Keratinocyte (primary cell): ENCODE measurements around the gene CEP43. TPM values are rescaled to one million over a fixed set of nuclear protein-coding genes. Genes with fewer than 3 reads are reported as not detected.

Experiments used
- DNase-seq: peaks from one replicate; pipeline ENCODE4 v3.0.0-alpha.2; 2011; ENCODE audit warnings: low read depth, missing footprints, low spot score
- FAIRE-seq: peaks from 2 replicates; lab custom pipeline; 2011; peaks lifted over from hg19 to GRCh38; lab: Jason Lieb, UNC
- H2AFZ ChIP-seq: 2 replicates; pipeline ENCODE4 v1.6.0; 2012; ENCODE audit warnings: low read length, control low read depth, inconsistent platforms; ENCODE audit not compliant: control insufficient read depth
- H3K27ac ChIP-seq: 2 replicates; pipeline ENCODE4 v1.5.1; 2011; ENCODE audit warnings: low read length; ENCODE audit not compliant: control insufficient read depth, insufficient read depth
- H3K27me3 ChIP-seq: 3 replicates; pipeline ENCODE4 v1.6.0; 2011; ENCODE audit warnings: low read length; ENCODE audit not compliant: control insufficient read depth, insufficient read depth; ENCODE audit errors: extremely low read depth
- H3K36me3 ChIP-seq, 2 experiments: 2 replicates in 1 of 2; 3 replicates in 1 of 2; pipeline ENCODE4 v1.5.1; 2011; ENCODE audit warnings: low read length in 2 of 2, mild to moderate bottlenecking in 1 of 2; ENCODE audit not compliant: control insufficient read depth in 2 of 2, insufficient read depth in 2 of 2; ENCODE audit errors: extremely low read depth in 1 of 2
- H3K4me1 ChIP-seq: 3 replicates; pipeline ENCODE4 v1.5.1; 2011; ENCODE audit warnings: low read length; ENCODE audit not compliant: control insufficient read depth, insufficient read depth; ENCODE audit errors: extremely low read depth
- H3K4me2 ChIP-seq: 3 replicates; pipeline ENCODE4 v1.6.0; 2011; ENCODE audit warnings: low read depth, low read length; ENCODE audit not compliant: control insufficient read depth, insufficient read depth; ENCODE audit errors: extremely low read depth
- H3K4me3 ChIP-seq, 3 experiments: fragments of 200-600 bp in 1 of 3; sonication (generic) in 1 of 3; 2 replicates in 2 of 3; 3 replicates in 1 of 3; pipeline ENCODE4 v1.5.1; 2011 to 2016; ENCODE audit warnings: low read length in 3 of 3, mild to moderate bottlenecking in 3 of 3, control low read depth in 2 of 3, inconsistent platforms in 1 of 3, low read depth in 1 of 3, mixed read lengths in 1 of 3, mixed run types in 1 of 3, moderate library complexity in 1 of 3; ENCODE audit not compliant: control insufficient read depth in 2 of 3, insufficient read depth in 2 of 3; ENCODE audit errors: extremely low read depth in 1 of 3
- H3K79me2 ChIP-seq: 2 replicates; pipeline ENCODE4 v1.6.0; 2012; ENCODE audit warnings: low read length; ENCODE audit not compliant: control insufficient read depth, insufficient read depth
- H3K9ac ChIP-seq: 3 replicates; pipeline ENCODE4 v1.6.0; 2011; ENCODE audit warnings: low read length; ENCODE audit not compliant: control insufficient read depth, insufficient read depth; ENCODE audit errors: extremely low read depth
- H3K9me1 ChIP-seq: 3 replicates; pipeline ENCODE4 v1.6.0; 2011; ENCODE audit warnings: low read length; ENCODE audit not compliant: control insufficient read depth, insufficient read depth; ENCODE audit errors: extremely low read depth
- H3K9me3 ChIP-seq: 2 replicates; pipeline ENCODE4 v1.5.1; 2012; ENCODE audit warnings: low read depth, low read length; ENCODE audit not compliant: control insufficient read depth
- H4K20me1 ChIP-seq: 3 replicates; pipeline ENCODE4 v1.6.0; 2011; ENCODE audit warnings: low read length; ENCODE audit not compliant: control insufficient read depth, insufficient read depth; ENCODE audit errors: extremely low read depth
- EZH2 ChIP-seq: IDR thresholded peaks from one replicate; pipeline ENCODE4 v1.6.1; 2012; ENCODE audit warnings: inconsistent platforms, mild to moderate bottlenecking, low read length, moderate library complexity
- dilution Hi-C: fragments of 300-500 bp; cut with MboI; formaldehyde crosslinking; loops from one replicate; pipeline ENCODE4 v1.7.0; 2020; ENCODE audit warnings: low sequenced_read_pairs; ENCODE audit not compliant: extremely low pct_ligation_motif_present
- polyA plus RNA-seq, 5 experiments: library from polyadenylated mRNA; depleted of rRNA in 3 of 5; stranded (reverse) in 3 of 5; stranded (forward) in 1 of 5; unstranded in 1 of 5; fragments of >200 nt; gene quantifications; 1 replicate in 1 of 5; 2 replicates in 3 of 5; 3 replicates in 1 of 5; pipeline versions ENCODE4 v1.2.1 to v1.2.3, GENCODE V29; 2011 to 2012; ENCODE audit warnings: missing spikeins in 2 of 5, low read depth in 1 of 5, low replicate concordance in 1 of 5
- TF ChIP-seq, protein P1 (sequence below), 3 experiments: IDR thresholded peaks in 1 of 3; conservative IDR thresholded peaks in 1 of 3; optimal IDR thresholded peaks in 1 of 3; 2 replicates in 2 of 3; 3 replicates in 1 of 3; pipeline versions ENCODE3 to v1.5.1; 2011; ENCODE audit warnings: low read length in 3 of 3, mild to moderate bottlenecking in 3 of 3, moderate library complexity in 2 of 3, control low read depth in 1 of 3, inconsistent platforms in 1 of 3; ENCODE audit not compliant: insufficient read depth in 2 of 3; ENCODE audit errors: extremely low read depth in 1 of 3

CEP43 gene
- polyA plus RNA-seq, 1 donor (not counting 4 experiments of a cell fraction or from before 2014, with no cell fraction given) = 18.4 TPM

GRCh38 chr6:167007985-167008384, 8.8 kb downstream of the CEP43 start:
- no peaks in the 10 kb centered on the region for H4K20me1 ChIP-seq
- no peaks in the 10 kb centered on the region for H3K9me3 ChIP-seq
- no peak overlapping the region for H2AFZ ChIP-seq
- DNase-seq (no peak), FAIRE-seq (no peak)
- dilution Hi-C loops = no loop called here
- H3K4me1 ChIP-seq = no peaks in the 10 kb centered on the region
- TF ChIP-seq EZH2 = no peak
- TF ChIP-seq, protein P1, sequence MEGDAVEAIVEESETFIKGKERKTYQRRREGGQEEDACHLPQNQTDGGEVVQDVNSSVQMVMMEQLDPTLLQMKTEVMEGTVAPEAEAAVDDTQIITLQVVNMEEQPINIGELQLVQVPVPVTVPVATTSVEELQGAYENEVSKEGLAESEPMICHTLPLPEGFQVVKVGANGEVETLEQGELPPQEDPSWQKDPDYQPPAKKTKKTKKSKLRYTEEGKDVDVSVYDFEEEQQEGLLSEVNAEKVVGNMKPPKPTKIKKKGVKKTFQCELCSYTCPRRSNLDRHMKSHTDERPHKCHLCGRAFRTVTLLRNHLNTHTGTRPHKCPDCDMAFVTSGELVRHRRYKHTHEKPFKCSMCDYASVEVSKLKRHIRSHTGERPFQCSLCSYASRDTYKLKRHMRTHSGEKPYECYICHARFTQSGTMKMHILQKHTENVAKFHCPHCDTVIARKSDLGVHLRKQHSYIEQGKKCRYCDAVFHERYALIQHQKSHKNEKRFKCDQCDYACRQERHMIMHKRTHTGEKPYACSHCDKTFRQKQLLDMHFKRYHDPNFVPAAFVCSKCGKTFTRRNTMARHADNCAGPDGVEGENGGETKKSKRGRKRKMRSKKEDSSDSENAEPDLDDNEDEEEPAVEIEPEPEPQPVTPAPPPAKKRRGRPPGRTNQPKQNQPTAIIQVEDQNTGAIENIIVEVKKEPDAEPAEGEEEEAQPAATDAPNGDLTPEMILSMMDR (optimal IDR thresholded peaks at IDR 0.05 in 1 of 3, IDR thresholded peaks at IDR 0.05 in 1 of 3, conservative IDR thresholded peaks at IDR 0.05 in 1 of 3; ENCODE audit: extremely low read depth in 1 of 3, insufficient read depth in 2 of 3, low read length in 3 of 3) = no peak
- no peaks in the 10 kb centered on the region for H3K79me2 ChIP-seq
- H3K4me2 ChIP-seq = no peak overlapping the region
- peaks cover 8 to 10% of the 10 kb centered on the region in 2 experiments for H3K36me3 ChIP-seq
- no peaks in the 10 kb centered on the region for H3K9me1 ChIP-seq
- H3K9ac ChIP-seq = no peak overlapping the region
- no peak overlapping the region for H3K27ac ChIP-seq
- H3K4me3 ChIP-seq = no peak overlapping the region
- no peaks in the 10 kb centered on the region for H3K27me3 ChIP-seq

DNA sequence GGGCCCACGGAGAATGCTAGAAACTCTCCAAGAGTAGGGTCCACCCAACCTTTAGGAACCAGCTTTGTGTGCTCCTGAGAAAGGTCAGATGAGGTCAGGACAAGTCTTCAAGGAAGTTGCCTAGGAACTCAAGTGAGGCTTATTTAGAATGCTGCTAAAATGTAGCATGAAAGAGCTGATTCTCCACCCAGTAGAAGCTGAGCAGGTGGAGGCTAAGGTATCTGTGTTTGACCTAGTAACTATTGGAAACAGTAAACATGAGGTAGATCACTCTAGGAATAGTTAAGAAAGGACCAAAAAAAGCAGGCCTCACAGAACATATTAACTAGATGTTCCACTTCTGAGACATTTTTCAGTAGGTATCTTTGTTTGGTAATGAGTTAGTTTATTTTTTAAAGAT, 13.9 kb downstream of the CEP43 start:
- H2AFZ ChIP-seq = no peak overlapping the region
- no peak overlapping the region for H3K27ac ChIP-seq
- H3K4me2 ChIP-seq = no peak overlapping the region
- H3K79me2 ChIP-seq = no peaks in the 10 kb centered on the region
- DNase-seq = no peak
- no peaks in the 10 kb centered on the region for H3K27me3 ChIP-seq
- dilution Hi-C loops = no loop called here
- H3K36me3 ChIP-seq = peaks cover 4 to 8% of the 10 kb centered on the region in 2 experiments
- no peak overlapping the region for H3K9ac ChIP-seq
- H3K4me1 ChIP-seq = no peaks in the 10 kb centered on the region
- H4K20me1 ChIP-seq = no peaks in the 10 kb centered on the region
- H3K9me1 ChIP-seq = no peaks in the 10 kb centered on the region
- no peak for TF ChIP-seq EZH2
- TF ChIP-seq, protein P1 (optimal IDR thresholded peaks at IDR 0.05 in 1 of 3, IDR thresholded peaks at IDR 0.05 in 1 of 3, conservative IDR thresholded peaks at IDR 0.05 in 1 of 3; ENCODE audit: extremely low read depth in 1 of 3, insufficient read depth in 2 of 3, low read length in 3 of 3) = no peak
- FAIRE-seq = no peak
- H3K4me3 ChIP-seq = no peak overlapping the region
- H3K9me3 ChIP-seq = no peaks in the 10 kb centered on the region
